Fibroblast of gingiva (primary cell): Measurements from ENCODE around the gene TRAPPC2B.
A peak's percentile ranks its signal among the peaks of the same experiment; 100 is the strongest.

Experiments
- DNase-seq: peaks from one replicate; pipeline ENCODE4 v3.0.0-alpha.2; 2011; ENCODE audit warnings: low read depth

The TRAPPC2B gene

DNA sequence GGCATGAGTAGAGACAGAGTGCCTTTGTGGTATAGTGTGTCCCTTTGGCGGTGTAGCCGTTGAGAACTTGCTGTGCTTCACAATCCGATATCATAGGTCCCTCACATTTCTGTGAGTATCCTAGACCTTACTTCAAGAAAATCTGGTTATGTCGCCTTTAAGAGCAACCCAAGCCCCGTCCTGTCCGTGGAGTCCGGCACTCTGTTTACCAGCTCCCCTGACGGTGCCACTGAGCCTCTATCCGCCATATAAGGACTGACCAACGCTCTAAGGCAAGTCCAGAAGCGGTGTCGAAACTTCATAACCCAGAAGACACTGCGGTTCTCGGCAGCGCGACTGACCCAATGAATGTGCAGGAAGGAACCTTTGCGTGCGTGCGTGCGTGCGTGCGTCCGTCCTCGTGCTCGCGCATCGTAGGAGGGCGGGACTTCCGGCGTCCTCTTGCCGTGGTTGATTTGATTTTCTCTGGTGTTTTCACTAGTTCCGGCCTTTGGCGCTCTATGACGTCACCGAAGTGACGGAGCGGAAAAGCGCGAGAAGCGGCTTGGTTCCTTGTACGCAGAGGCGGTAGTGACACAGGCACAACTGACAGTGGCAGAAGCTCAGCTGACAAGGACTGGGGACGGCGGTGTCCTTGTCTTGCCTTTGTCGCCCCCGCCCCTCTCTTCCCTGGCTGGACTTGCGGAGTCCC lies at the start of gene TRAPPC2B, which contains the start of gene ZNF547:
Gene TRAPPC2B (plus strand): TSS at position 555 of the 691 bp plus-strand sequence. CDS start 1,283 bp downstream, outside the sequence.
Gene ZNF547 (plus strand): TSS at position 555 of the 691 bp plus-strand sequence. CDS start 5,005 bp downstream, outside the sequence.
- peak; percentile 100 for DNase-seq

DNA sequence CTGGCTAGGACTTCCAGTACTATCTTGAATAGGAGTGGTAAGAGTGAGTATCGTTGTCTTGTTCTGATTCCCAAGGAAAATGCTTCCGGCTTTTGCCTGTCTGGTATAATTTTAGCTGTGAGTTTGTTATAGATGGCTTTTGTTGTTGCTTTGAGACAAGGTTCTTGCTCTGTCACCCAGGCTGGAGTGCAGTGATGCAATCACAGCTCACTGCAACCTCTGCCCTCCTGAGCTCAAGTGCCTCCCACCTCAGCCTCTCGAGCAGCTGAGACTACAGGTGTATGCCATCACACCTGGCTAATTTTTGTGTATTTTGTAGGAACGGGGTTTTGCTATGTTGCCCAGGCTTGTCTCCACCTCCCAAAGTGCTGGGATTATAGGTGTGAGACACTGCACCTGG lies 49.2 kb upstream of the TRAPPC2B start:
- no peak for DNase-seq

DNA sequence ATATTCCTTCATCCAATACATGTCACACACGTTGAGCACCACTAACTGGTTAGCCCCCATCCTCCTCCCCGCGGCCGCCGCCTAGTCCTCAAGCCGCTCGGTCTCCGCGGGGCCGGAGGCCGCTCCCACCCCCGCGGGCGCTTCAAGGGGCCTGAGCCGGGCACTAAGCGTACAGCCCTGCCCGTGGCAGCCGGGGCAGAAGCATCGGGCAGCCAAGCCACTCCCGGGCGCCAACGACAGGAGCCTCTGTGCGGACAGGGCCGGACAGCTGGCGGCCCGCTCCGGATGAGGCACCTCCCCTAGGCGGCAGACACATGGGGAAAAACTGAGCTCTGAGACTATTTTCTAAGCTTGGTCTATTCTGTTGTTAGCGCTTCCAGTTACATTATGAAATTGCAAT lies 45.8 kb upstream of the TRAPPC2B start:
- DNase-seq, result no peak

GRCh38 chr19:57319869-57320179 lies 43.5 kb upstream of the TRAPPC2B start:
- no peak for DNase-seq

DNA sequence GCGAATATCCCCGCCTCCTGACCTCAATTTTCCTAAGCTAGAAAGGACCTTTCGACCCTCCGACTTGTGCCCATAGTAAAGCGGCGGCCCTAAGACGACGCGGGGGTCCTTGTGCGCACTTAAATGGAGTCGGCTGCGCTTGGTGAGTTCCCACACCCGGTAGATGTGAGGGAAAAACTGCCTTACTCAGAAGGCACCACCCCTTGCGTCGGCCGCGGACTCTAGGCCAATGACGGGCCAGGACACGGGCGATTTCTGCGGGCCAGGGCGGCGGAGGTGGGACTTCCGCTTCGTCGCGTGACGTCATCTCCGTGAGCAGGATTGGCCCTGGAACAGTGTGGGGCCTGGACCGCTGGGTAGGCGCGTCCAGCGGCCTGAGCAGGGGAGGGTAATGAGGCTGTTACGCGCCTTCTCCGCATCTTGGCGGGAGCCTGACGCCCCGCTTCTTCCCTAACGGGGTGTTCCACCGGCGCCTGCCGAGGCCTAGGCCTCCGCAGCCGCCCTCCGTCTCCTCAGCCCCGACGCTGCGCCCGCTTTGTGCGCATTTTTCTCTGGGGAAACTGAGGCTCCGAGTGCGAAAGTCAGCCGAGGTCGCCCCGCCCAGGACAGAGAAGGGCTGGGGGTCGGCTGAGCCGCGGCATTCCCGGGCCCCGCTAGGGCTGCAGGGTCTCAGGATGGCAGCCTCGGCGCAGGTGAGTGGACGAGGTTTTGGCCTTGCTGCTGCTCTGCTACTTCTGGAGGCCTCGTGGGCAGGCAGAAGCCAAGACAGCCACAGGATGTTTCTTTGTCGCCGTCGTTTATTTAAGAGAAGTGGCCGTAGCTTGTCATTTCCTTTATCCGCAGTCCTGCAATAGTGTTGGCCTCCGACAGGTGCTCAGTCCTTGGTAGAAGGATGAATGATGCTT lies 42.9 kb upstream of the TRAPPC2B start, which contains the start of gene ZNF543:
Gene ZNF543 (plus strand): TSS at position 293 of the 905 bp plus-strand sequence. CDS start 382 bp downstream, at position 675.
- DNase-seq, result peak; percentile 95

GRCh38 chr19:57321116-57321515 lies 42.2 kb upstream of the TRAPPC2B start:
- DNase-seq, result no peak

DNA sequence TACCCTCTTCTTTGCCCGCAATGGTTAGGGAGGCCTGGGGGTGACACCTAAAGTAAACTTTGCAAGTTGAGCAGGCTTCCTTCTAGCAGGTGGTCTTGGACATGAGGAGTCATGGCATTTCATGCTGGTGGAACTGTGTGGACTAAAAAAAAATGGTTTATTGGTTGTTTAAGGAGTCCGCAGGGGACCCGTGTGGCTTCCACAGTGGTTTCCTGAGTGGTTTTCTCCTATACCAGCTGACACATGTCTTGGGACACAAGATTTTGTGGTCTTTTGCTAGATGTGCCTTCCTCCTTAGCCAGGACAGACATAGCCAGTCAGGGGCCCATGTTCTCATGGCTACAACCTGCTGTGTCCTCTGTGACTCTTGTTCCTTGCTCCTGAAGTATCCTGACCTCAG lies 41.6 kb upstream of the TRAPPC2B start:
- DNase-seq, result no peak

DNA sequence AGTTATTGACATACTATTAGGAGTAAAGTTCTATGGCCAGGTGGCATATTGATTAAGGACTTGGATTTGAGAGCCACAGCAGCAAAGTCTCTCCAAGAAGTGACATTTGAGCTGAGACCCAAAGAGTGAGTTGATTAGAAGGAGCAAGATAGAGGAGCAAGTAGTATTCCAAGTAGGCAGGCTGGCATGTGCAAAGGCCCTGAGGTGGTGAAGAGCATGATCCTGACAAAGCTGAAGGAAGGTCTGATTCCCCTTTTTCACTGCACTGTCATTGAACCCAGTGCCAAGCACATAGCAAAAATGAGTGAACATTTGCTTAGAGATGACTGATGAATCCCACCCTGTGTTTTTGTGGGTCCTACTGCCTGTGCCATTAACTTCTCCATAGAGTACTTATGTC lies 38.4 kb upstream of the TRAPPC2B start:
- no peak for DNase-seq

- DNase-seq, result no peak
Observed at GRCh38 chr19:57327993-57328392, 35.4 kb upstream of the TRAPPC2B start.

DNA sequence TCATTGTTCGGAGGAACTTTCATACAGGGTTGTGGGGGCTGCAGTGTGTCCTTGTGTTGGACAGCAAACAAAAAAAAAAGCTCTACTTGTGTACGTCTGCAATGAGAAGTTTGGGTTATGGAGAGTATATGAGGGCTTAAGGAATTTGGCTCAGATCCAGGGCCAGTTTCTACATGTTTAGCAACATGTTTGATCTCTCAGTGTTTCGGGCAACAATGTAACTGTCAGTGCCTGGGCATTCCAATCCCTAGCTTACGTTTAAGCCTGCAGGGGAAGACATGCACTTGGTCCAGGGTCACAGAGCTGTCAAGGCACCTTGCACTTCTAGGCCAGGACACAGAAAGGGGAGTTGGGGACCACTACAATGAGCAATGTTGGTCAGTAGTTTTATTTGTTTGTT lies 29.2 kb upstream of the TRAPPC2B start:
- no peak for DNase-seq

- no peak for DNase-seq
Observed at GRCh38 chr19:57338877-57339276, 24.5 kb upstream of the TRAPPC2B start.

- no peak for DNase-seq
Observed at GRCh38 chr19:57342582-57342981, 20.8 kb upstream of the TRAPPC2B start.

GRCh38 chr19:57348136-57348535 lies 15.2 kb upstream of the TRAPPC2B start:
- DNase-seq, result peak; percentile 70

DNA sequence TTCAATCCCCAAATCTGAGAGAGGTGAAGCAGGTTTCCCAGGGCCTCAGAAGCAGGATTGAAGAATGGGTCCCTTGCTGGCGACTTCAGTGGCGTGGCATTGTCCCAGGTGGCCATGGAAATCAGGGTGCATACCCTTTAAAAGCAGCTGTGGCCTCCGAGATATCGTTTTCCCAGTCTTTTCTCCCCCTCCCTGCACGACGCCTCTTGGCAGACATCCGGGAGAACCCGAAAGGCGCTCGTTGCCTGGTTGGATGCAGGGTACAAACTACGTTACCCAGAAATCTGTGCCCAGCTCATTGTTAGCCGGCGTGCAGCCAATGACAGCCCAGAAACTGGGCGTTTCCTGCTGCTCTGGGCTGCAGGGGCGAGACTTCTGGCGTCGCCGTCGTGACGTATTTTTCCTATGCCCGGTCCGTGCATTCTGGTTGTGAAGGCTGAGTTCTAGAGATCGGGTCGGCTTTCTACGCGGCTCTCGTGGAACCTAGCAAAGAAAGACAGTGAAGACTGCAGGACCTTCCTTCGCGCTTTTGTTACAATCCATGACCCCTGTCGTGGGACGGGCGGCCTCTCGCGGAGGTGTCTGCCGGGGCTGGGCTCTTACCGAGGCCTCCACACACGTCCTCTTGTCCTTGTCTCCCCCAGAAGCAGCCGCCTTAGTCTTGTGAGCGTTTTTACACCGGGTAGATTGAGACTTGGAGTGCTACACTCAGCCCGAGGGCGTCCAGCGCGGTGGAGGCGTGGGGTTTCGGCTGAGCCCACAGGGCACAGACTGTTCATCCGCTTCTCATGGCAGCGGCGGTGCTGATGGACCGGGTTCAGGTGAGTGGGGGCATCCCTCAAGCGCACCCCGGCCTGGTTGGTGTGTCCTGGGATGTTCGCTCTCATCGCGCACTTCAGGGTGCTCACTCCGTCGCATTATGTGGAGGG lies 12.2 kb upstream of the TRAPPC2B start, which contains the start of gene ZNF304:
Gene ZNF304 (plus strand): TSS at position 395 of the 929 bp plus-strand sequence. CDS start 394 bp downstream, at position 789.
- peak; percentile 94 for DNase-seq

- no peak for DNase-seq
Observed at GRCh38 chr19:57351867-57352266, 11.5 kb upstream of the TRAPPC2B start.

- no peak for DNase-seq
Observed at GRCh38 chr19:57355916-57356315, 7.4 kb upstream of the TRAPPC2B start.

DNA sequence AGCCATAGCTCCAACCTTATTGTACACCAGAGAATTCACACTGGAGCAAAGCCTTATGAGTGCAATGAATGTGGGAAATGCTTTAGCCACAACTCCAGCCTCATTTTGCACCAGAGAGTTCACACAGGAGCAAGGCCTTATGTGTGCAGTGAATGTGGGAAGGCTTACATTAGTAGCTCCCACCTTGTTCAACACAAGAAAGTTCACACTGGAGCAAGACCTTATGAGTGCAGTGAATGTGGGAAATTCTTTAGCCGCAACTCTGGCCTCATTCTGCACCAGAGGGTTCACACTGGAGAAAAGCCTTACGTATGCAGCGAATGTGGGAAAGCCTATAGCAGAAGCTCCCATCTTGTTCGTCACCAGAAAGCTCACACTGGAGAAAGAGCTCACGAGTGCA lies 5.9 kb upstream of the TRAPPC2B start:
- no peak for DNase-seq

- no peak for DNase-seq
Observed at GRCh38 chr19:57359300-57359699, 4.1 kb upstream of the TRAPPC2B start.

GRCh38 chr19:57362419-57362818 lies 932 bp upstream of the TRAPPC2B start:
- no peak for DNase-seq

DNA sequence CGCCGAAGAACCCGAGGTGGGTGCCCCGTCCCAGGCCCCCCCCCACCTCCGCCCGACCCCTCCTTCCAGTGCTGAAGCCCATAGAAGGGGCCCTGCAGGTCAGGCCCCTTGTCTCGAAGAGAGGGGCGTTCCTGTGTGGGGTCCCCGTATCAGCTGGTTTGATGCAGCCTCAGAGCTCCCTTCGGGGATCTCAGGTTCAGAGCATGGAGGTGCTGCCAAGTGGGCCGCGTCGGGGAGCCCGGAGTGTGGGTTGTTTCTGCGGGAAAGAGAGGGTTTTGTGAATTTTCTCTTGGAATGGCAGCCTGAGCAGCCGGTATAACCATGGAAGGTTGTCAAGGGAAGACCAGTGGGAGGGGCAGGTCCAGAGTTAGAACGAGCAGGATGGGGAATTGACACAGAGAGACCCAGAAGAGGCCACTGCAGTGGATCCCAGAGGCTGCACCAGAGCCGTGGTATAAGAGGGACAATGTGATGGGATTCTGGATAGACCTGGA lies 384 bp downstream of the TRAPPC2B start:
- DNase-seq, result no peak

DNA sequence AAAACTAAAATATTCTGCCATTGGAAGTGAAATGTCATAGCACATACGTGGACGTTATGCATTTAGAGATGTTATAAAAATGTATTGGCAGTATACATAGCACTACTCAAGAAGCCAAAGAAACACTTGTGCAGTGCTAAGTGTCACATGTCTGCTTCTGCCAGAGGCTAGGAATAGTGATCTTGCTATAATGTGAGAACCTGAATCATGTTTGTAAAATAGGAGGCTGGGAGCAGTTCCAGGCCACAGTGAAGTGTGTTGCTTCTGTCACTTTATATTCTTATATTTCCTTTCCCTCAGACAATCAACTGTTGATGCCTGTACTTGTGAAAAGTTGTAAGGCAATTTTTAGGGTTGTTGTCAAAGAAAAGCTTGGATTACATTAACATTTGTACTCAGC lies 3.4 kb downstream of the TRAPPC2B start:
- no peak for DNase-seq

DNA sequence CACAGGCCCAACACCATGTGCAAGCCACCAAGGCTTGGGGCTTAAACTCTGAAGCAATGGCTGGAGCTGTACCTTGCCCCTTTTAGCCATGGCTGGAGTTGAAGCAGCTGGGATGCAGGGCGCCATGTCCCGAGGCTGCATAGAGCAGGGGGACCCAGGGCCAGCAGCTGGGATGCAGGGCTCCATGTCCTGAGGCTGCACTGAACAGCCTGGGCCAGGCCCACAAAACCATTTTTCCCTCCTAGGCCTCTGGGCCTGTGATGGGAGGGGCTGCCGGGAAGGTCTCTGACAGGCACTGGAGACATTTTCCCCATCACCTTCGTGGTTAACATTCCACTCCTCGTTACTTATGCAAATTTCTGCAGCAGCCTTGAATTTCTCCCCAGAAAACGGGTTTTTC lies 10.8 kb downstream of the TRAPPC2B start:
- DNase-seq, result no peak
